Measurements from ENCODE around the gene CRABP1. TPM values are rescaled to one million over a fixed set of nuclear protein-coding genes. Genes with fewer than 3 reads are reported as not detected.

The CRABP1 gene
- total and polyA plus RNA-seq, 2 experiments from 2014 or later, result not detected

GRCh38 chr15:78319588-78319987 is 20.6 kb upstream of the CRABP1 start:
- Histone ChIP-seq H3K4me2 (ENCODE audit: unreplicated experiment) (no peak overlapping the region), H3K4me1 (ENCODE audit: insufficient read depth) (no peaks in the 10 kb centered on the region), H3K9me2 (ENCODE audit: insufficient read depth) (no peaks in the 10 kb centered on the region), H4K20me1 (ENCODE audit: insufficient read depth) (no peaks in the 10 kb centered on the region), H3K36me3 (ENCODE audit: low read depth) (no peaks in the 10 kb centered on the region), H3K27ac (no peak overlapping the region), H2AFZ (no peak overlapping the region), H3F3A (ENCODE audit: insufficient read depth) (0 out of 2 replicates have a peak, but pooled peaks cover 3% of the 10 kb centered on the region), H3K9ac (no peak overlapping the region), H3K9me3 (ENCODE audit: low read depth) (no peaks in the 10 kb centered on the region), H3K4me3 (no peak overlapping the region), H3K79me2 (ENCODE audit: insufficient read depth) (no peaks in the 10 kb centered on the region), H3K27me3 (replicated peaks; ENCODE audit: insufficient read depth) (peaks cover 9% of the 10 kb centered on the region; the same call in 1 of the 2 replicates)
- TF ChIP-seq EZH2phosphoT487 (IDR thresholded peaks at IDR 0.05; ENCODE audit: insufficient read depth, low read depth) (no peak), EZH2 (IDR thresholded peaks at IDR 0.05; ENCODE audit: insufficient read depth, poor library complexity, severe bottlenecking) (no peak)
- DNase-seq, result no peak
- WGBS, 2 experiments (ENCODE audit: low coverage in 1 of 2, low lambda C conversion rate in 2 of 2, missing lambda C conversion rate in 2 of 2), result 84 to 85% methylated on average over 10 of the region's 10 CpGs
- in situ Hi-C loops (cut with MboI), result no loop called here

GRCh38 chr15:78320183-78320582 is 20.0 kb upstream of the CRABP1 start:
- no peaks in the 10 kb centered on the region for H4K20me1 ChIP-seq (ENCODE audit: insufficient read depth)
- H3K27me3 ChIP-seq (replicated peaks; ENCODE audit: insufficient read depth), result peaks cover 3% of the 10 kb centered on the region; the same call in 1 of the 2 replicates
- H3K36me3 ChIP-seq (ENCODE audit: low read depth), result no peaks in the 10 kb centered on the region
- WGBS, 2 experiments (ENCODE audit: low coverage in 1 of 2, low lambda C conversion rate in 2 of 2, missing lambda C conversion rate in 2 of 2), result 70 to 74% methylated on average over 5 of the region's 5 CpGs
- H3K4me3 ChIP-seq, result no peak overlapping the region
- H2AFZ ChIP-seq, result no peak overlapping the region
- H3K9me3 ChIP-seq (ENCODE audit: low read depth), result no peaks in the 10 kb centered on the region
- H3K79me2 ChIP-seq (ENCODE audit: insufficient read depth), result no peaks in the 10 kb centered on the region
- no peaks in the 10 kb centered on the region for H3K4me1 ChIP-seq (ENCODE audit: insufficient read depth)
- TF ChIP-seq EZH2phosphoT487 (IDR thresholded peaks at IDR 0.05; ENCODE audit: insufficient read depth, low read depth) (no peak), EZH2 (IDR thresholded peaks at IDR 0.05; ENCODE audit: insufficient read depth, poor library complexity, severe bottlenecking) (no peak)
- H3F3A ChIP-seq (ENCODE audit: insufficient read depth), result 0 out of 2 replicates have a peak, but pooled peaks cover 3% of the 10 kb centered on the region
- H3K9me2 ChIP-seq (ENCODE audit: insufficient read depth), result no peaks in the 10 kb centered on the region
- no peak overlapping the region for H3K27ac ChIP-seq
- no peak overlapping the region for H3K4me2 ChIP-seq (ENCODE audit: unreplicated experiment)
- H3K9ac ChIP-seq, result no peak overlapping the region
- in situ Hi-C loops (cut with MboI), result no loop called here
- DNase-seq, result no peak

GRCh38 chr15:78321041-78321570 is 19.0 kb upstream of the CRABP1 start:
- H3K27ac ChIP-seq, result no peak overlapping the region

GRCh38 chr15:78321786-78322185 is 18.4 kb upstream of the CRABP1 start:
- Histone ChIP-seq H2AFZ (peak overlapping the region; percentile 76), H3K9me3 (ENCODE audit: low read depth) (no peaks in the 10 kb centered on the region), H3K4me1 (ENCODE audit: insufficient read depth) (no peaks in the 10 kb centered on the region), H3K27me3 (replicated peaks; ENCODE audit: insufficient read depth) (no peaks in the 10 kb centered on the region; the same call in 1 of the 2 replicates), H3K4me2 (ENCODE audit: unreplicated experiment) (no peak overlapping the region), H3K27ac (peak overlapping the region; percentile 23; the same call in 1 of the 2 replicates), H3K9me2 (ENCODE audit: insufficient read depth) (no peaks in the 10 kb centered on the region), H4K20me1 (ENCODE audit: insufficient read depth) (no peaks in the 10 kb centered on the region), H3K36me3 (ENCODE audit: low read depth) (no peaks in the 10 kb centered on the region), H3F3A (ENCODE audit: insufficient read depth) (0 out of 2 replicates have a peak, but pooled peaks cover 3% of the 10 kb centered on the region), H3K4me3 (no peak overlapping the region), H3K9ac (peak overlapping the region; percentile 54), H3K79me2 (ENCODE audit: insufficient read depth) (no peaks in the 10 kb centered on the region)
- no peak for DNase-seq
- TF ChIP-seq EZH2phosphoT487 (IDR thresholded peaks at IDR 0.05; ENCODE audit: insufficient read depth, low read depth), result no peak
- TF ChIP-seq EZH2 (IDR thresholded peaks at IDR 0.05; ENCODE audit: insufficient read depth, poor library complexity, severe bottlenecking), result no peak
- 68 to 74% methylated on average over 4 of the region's 4 CpGs for WGBS, 2 experiments (ENCODE audit: low coverage in 1 of 2, low lambda C conversion rate in 2 of 2, missing lambda C conversion rate in 2 of 2)
- in situ Hi-C loops (cut with MboI), result no loop called here

More at GRCh38 chr15:78321041-78321570, 19.0 kb upstream of the CRABP1 start:
- H3K4me3 ChIP-seq, result no peak overlapping the region
- H3K4me1 ChIP-seq (ENCODE audit: insufficient read depth), result no peaks in the 10 kb centered on the region
- H3F3A ChIP-seq (ENCODE audit: insufficient read depth), result 0 out of 2 replicates have a peak, but pooled peaks cover 3% of the 10 kb centered on the region
- in situ Hi-C loops (cut with MboI), result no loop called here
- no peaks in the 10 kb centered on the region for H4K20me1 ChIP-seq (ENCODE audit: insufficient read depth)
- TF ChIP-seq EZH2phosphoT487 (IDR thresholded peaks at IDR 0.05; ENCODE audit: insufficient read depth, low read depth) (no peak), EZH2 (IDR thresholded peaks at IDR 0.05; ENCODE audit: insufficient read depth, poor library complexity, severe bottlenecking) (no peak)
- H3K4me2 ChIP-seq (ENCODE audit: unreplicated experiment), result no peak overlapping the region
- no peaks in the 10 kb centered on the region for H3K36me3 ChIP-seq (ENCODE audit: low read depth)
- no peak overlapping the region for H2AFZ ChIP-seq
- H3K9me2 ChIP-seq (ENCODE audit: insufficient read depth), result no peaks in the 10 kb centered on the region
- no peak for DNase-seq
- H3K79me2 ChIP-seq (ENCODE audit: insufficient read depth), result no peaks in the 10 kb centered on the region
- H3K9ac ChIP-seq, result no peak overlapping the region
- H3K27me3 ChIP-seq (replicated peaks; ENCODE audit: insufficient read depth), result no peaks in the 10 kb centered on the region; the same call in 1 of the 2 replicates
- WGBS, 2 experiments (ENCODE audit: low coverage in 1 of 2, low lambda C conversion rate in 2 of 2, missing lambda C conversion rate in 2 of 2), result 81% methylated on average over 13 to 17 of the region's 17 CpGs
- H3K9me3 ChIP-seq (ENCODE audit: low read depth), result no peaks in the 10 kb centered on the region

Measured in GM23248 (cell line).